Hepatocyte (in vitro differentiated cells): ENCODE results near the gene PLPPR1.

Experiments
- CTCF ChIP-seq: fragments of 200-600 bp; sonication (generic); IDR thresholded peaks from 2 replicates; pipeline ENCODE4 v1.5.1; 2016; ENCODE audit warnings: antibody characterized with exemption, mild to moderate bottlenecking; ENCODE audit not compliant: poor library complexity
- EZH2 ChIP-seq: fragments of 200-600 bp; sonication (generic); IDR thresholded peaks from 2 replicates; pipeline ENCODE4 v1.6.1; 2016; ENCODE audit warnings: antibody characterized with exemption, mild to moderate bottlenecking, borderline replicate concordance

- TF ChIP-seq CTCF (no peak), EZH2 (no peak)
These were observed 58.9 kb downstream of the PLPPR1 start for GRCh38 chr9:101087426-101087825.
